ENCODE results near the gene CDKAL1.

Gene CDKAL1

GRCh38 chr6:20949138-20949537 lies 414.9 kb downstream of the CDKAL1 start:
- no peak overlapping the region for H3K27ac ChIP-seq (ENCODE audit: poor library complexity, severe bottlenecking)
- H3K9me3 ChIP-seq (ENCODE audit: severe bottlenecking) = no peaks in the 10 kb centered on the region
- DNase-seq (ENCODE audit: low spot score) = no peak
- H3K27me3 ChIP-seq (ENCODE audit: insufficient read depth, poor library complexity, severe bottlenecking) = no peaks in the 10 kb centered on the region
- ATAC-seq (ENCODE audit: low read depth) = no peak
- H3K4me3 ChIP-seq (ENCODE audit: severe bottlenecking) = no peak overlapping the region
- peaks cover 10% of the 10 kb centered on the region for H3K4me1 ChIP-seq (ENCODE audit: insufficient read depth, poor library complexity, severe bottlenecking)
- no peaks in the 10 kb centered on the region for H3K36me3 ChIP-seq (ENCODE audit: low read depth)
- TF ChIP-seq, protein P1, sequence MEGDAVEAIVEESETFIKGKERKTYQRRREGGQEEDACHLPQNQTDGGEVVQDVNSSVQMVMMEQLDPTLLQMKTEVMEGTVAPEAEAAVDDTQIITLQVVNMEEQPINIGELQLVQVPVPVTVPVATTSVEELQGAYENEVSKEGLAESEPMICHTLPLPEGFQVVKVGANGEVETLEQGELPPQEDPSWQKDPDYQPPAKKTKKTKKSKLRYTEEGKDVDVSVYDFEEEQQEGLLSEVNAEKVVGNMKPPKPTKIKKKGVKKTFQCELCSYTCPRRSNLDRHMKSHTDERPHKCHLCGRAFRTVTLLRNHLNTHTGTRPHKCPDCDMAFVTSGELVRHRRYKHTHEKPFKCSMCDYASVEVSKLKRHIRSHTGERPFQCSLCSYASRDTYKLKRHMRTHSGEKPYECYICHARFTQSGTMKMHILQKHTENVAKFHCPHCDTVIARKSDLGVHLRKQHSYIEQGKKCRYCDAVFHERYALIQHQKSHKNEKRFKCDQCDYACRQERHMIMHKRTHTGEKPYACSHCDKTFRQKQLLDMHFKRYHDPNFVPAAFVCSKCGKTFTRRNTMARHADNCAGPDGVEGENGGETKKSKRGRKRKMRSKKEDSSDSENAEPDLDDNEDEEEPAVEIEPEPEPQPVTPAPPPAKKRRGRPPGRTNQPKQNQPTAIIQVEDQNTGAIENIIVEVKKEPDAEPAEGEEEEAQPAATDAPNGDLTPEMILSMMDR (IDR thresholded peaks at IDR 0.05; ENCODE audit: poor library complexity, severe bottlenecking) = no peak

- TF ChIP-seq, protein P1 (IDR thresholded peaks at IDR 0.05; ENCODE audit: poor library complexity, severe bottlenecking) = peak; percentile 10
- DNase-seq (ENCODE audit: low spot score) (no peak), ATAC-seq (ENCODE audit: low read depth) (peak; percentile 75)
- H3K27me3 ChIP-seq (ENCODE audit: insufficient read depth, poor library complexity, severe bottlenecking) = no peaks in the 10 kb centered on the region
- no peak overlapping the region for H3K4me3 ChIP-seq (ENCODE audit: severe bottlenecking)
- peak overlapping the region; percentile 23 for H3K27ac ChIP-seq (ENCODE audit: poor library complexity, severe bottlenecking)
- H3K4me1 ChIP-seq (ENCODE audit: insufficient read depth, poor library complexity, severe bottlenecking) = peaks cover 10% of the 10 kb centered on the region
- no peaks in the 10 kb centered on the region for H3K36me3 ChIP-seq (ENCODE audit: low read depth)
- H3K9me3 ChIP-seq (ENCODE audit: severe bottlenecking) = no peaks in the 10 kb centered on the region
These were observed 418.6 kb downstream of the CDKAL1 start for GRCh38 chr6:20952699-20953474.

- Histone ChIP-seq H3K27me3 (ENCODE audit: insufficient read depth, poor library complexity, severe bottlenecking) (no peaks in the 10 kb centered on the region), H3K4me1 (ENCODE audit: insufficient read depth, poor library complexity, severe bottlenecking) (peaks cover 10% of the 10 kb centered on the region), H3K9me3 (ENCODE audit: severe bottlenecking) (no peaks in the 10 kb centered on the region), H3K27ac (ENCODE audit: poor library complexity, severe bottlenecking) (no peak overlapping the region), H3K36me3 (ENCODE audit: low read depth) (no peaks in the 10 kb centered on the region), H3K4me3 (ENCODE audit: severe bottlenecking) (no peak overlapping the region)
- TF ChIP-seq, protein P1 (IDR thresholded peaks at IDR 0.05; ENCODE audit: poor library complexity, severe bottlenecking) = no peak
- no peak for ATAC-seq (ENCODE audit: low read depth)
- DNase-seq (ENCODE audit: low spot score) = no peak
These were observed 420.1 kb downstream of the CDKAL1 start for GRCh38 chr6:20954315-20954714.

GRCh38 chr6:20955131-20955530 lies 420.9 kb downstream of the CDKAL1 start:
- no peaks in the 10 kb centered on the region for H3K27me3 ChIP-seq (ENCODE audit: insufficient read depth, poor library complexity, severe bottlenecking)
- ATAC-seq (ENCODE audit: low read depth) = no peak
- no peak overlapping the region for H3K4me3 ChIP-seq (ENCODE audit: severe bottlenecking)
- H3K36me3 ChIP-seq (ENCODE audit: low read depth) = no peaks in the 10 kb centered on the region
- TF ChIP-seq, protein P1 (IDR thresholded peaks at IDR 0.05; ENCODE audit: poor library complexity, severe bottlenecking) = no peak
- DNase-seq (ENCODE audit: low spot score) = no peak
- H3K27ac ChIP-seq (ENCODE audit: poor library complexity, severe bottlenecking) = no peak overlapping the region
- H3K9me3 ChIP-seq (ENCODE audit: severe bottlenecking) = no peaks in the 10 kb centered on the region
- peaks cover 10% of the 10 kb centered on the region for H3K4me1 ChIP-seq (ENCODE audit: insufficient read depth, poor library complexity, severe bottlenecking)

GRCh38 chr6:20955751-20956150 lies 421.5 kb downstream of the CDKAL1 start:
- Histone ChIP-seq H3K4me3 (ENCODE audit: severe bottlenecking) (no peak overlapping the region), H3K9me3 (ENCODE audit: severe bottlenecking) (no peaks in the 10 kb centered on the region), H3K27me3 (ENCODE audit: insufficient read depth, poor library complexity, severe bottlenecking) (no peaks in the 10 kb centered on the region), H3K4me1 (ENCODE audit: insufficient read depth, poor library complexity, severe bottlenecking) (peaks cover 10% of the 10 kb centered on the region), H3K27ac (ENCODE audit: poor library complexity, severe bottlenecking) (no peak overlapping the region), H3K36me3 (ENCODE audit: low read depth) (no peaks in the 10 kb centered on the region)
- DNase-seq (ENCODE audit: low spot score) (no peak), ATAC-seq (ENCODE audit: low read depth) (no peak)
- TF ChIP-seq, protein P1 (IDR thresholded peaks at IDR 0.05; ENCODE audit: poor library complexity, severe bottlenecking) = no peak
